Measurements from ENCODE around the gene SYCE3. TPM values are rescaled to one million over a fixed set of nuclear protein-coding genes. Genes with fewer than 3 reads are reported as not detected.

The SYCE3 gene
- total RNA-seq, 1 donor from 2014 or later = not detected

- Mint-ChIP-seq H3K9me3 (no peaks in the 10 kb centered on the region), H3K36me3 (peaks cover 8% of the 10 kb centered on the region), H3K27me3 (peaks cover 19% of the 10 kb centered on the region), H3K4me3 (peak overlapping the region; percentile 97), H3K27ac (peak overlapping the region; percentile 99), H3K4me1 (ENCODE audit: unreplicated experiment) (peaks cover 6% of the 10 kb centered on the region)
- DNase-seq (ENCODE audit: extremely low spot score, unreplicated experiment) = no peak
- TF ChIP-seq CTCF (conservative IDR thresholded peaks at IDR 0.05) = no peak
These were observed 38.7 kb downstream of the SYCE3 start for GRCh38 chr22:50523806-50524675.

- H3K9me3 Mint-ChIP-seq = no peaks in the 10 kb centered on the region
These were observed 39.3 kb downstream of the SYCE3 start for GRCh38 chr22:50523458-50523805.

GRCh38 chr22:50522806-50523438 lies 39.8 kb downstream of the SYCE3 start:
- H3K9me3 Mint-ChIP-seq = no peaks in the 10 kb centered on the region
- peaks cover 6% of the 10 kb centered on the region for H3K4me1 Mint-ChIP-seq (ENCODE audit: unreplicated experiment)
- H3K4me3 Mint-ChIP-seq = peak overlapping the region; percentile 60
- peaks cover 8% of the 10 kb centered on the region for H3K27me3 Mint-ChIP-seq
- no peak for TF ChIP-seq CTCF (conservative IDR thresholded peaks at IDR 0.05)
- no peak for DNase-seq (ENCODE audit: extremely low spot score, unreplicated experiment)
- peaks cover 8% of the 10 kb centered on the region for H3K36me3 Mint-ChIP-seq
- no peak overlapping the region for H3K27ac Mint-ChIP-seq

More at GRCh38 chr22:50523458-50523805, 39.3 kb downstream of the SYCE3 start:
- Mint-ChIP-seq H3K4me1 (ENCODE audit: unreplicated experiment) (peaks cover 6% of the 10 kb centered on the region), H3K27me3 (peaks cover 13% of the 10 kb centered on the region), H3K36me3 (peaks cover 8% of the 10 kb centered on the region), H3K27ac (no peak overlapping the region), H3K4me3 (peak overlapping the region; percentile 60)
- no peak for TF ChIP-seq CTCF (conservative IDR thresholded peaks at IDR 0.05)
- no peak for DNase-seq (ENCODE audit: extremely low spot score, unreplicated experiment)

GRCh38 chr22:50522208-50522805 lies 40.4 kb downstream of the SYCE3 start:
- peaks cover 6% of the 10 kb centered on the region for H3K4me1 Mint-ChIP-seq (ENCODE audit: unreplicated experiment)
- H3K36me3 Mint-ChIP-seq = peaks cover 8% of the 10 kb centered on the region
- H3K27ac Mint-ChIP-seq = no peak overlapping the region
- H3K27me3 Mint-ChIP-seq = peaks cover 2% of the 10 kb centered on the region
- H3K4me3 Mint-ChIP-seq = no peak overlapping the region
- no peak for DNase-seq (ENCODE audit: extremely low spot score, unreplicated experiment)
- no peaks in the 10 kb centered on the region for H3K9me3 Mint-ChIP-seq
- no peak for TF ChIP-seq CTCF (conservative IDR thresholded peaks at IDR 0.05)

GRCh38 chr22:50521710-50522109 lies 41.0 kb downstream of the SYCE3 start:
- Mint-ChIP-seq H3K4me1 (ENCODE audit: unreplicated experiment) (peaks cover 6% of the 10 kb centered on the region), H3K4me3 (no peak overlapping the region), H3K27me3 (peaks cover 2% of the 10 kb centered on the region), H3K27ac (no peak overlapping the region), H3K36me3 (peaks cover 8% of the 10 kb centered on the region), H3K9me3 (no peaks in the 10 kb centered on the region)
- no peak for TF ChIP-seq CTCF (conservative IDR thresholded peaks at IDR 0.05)
- DNase-seq (ENCODE audit: extremely low spot score, unreplicated experiment) = no peak

Data from type B pancreatic cell (in vitro differentiated cells).